ENCODE results near the gene SUSD6.
"Not testable (repeated sequence)": the region's sequence is repeated elsewhere in the genome, so short reads cannot be mapped to it uniquely, and the experiment has no call there.

Gene SUSD6

GRCh38 chr14:69713209-69713781, 101.9 kb downstream of the SUSD6 start:
- no peak overlapping the region for H3K4me3 ChIP-seq (replicated peaks in 1 of 2; ENCODE audit: low read depth in 2 of 2, low read length in 2 of 2)
- DNase-seq (ENCODE audit: low read depth in 2 of 2): no peak
- TF ChIP-seq CTCF (IDR thresholded peaks at IDR 0.05; ENCODE audit: low read depth, low read length): no peak

GRCh38 chr14:69713993-69714679, 102.7 kb downstream of the SUSD6 start:
- no peak for TF ChIP-seq CTCF (IDR thresholded peaks at IDR 0.05; ENCODE audit: low read depth, low read length)
- no peak overlapping the region for H3K4me3 ChIP-seq (replicated peaks in 1 of 2; ENCODE audit: low read depth in 2 of 2, low read length in 2 of 2)
- no peak for DNase-seq (ENCODE audit: low read depth in 2 of 2)

GRCh38 chr14:69715725-69716477, 104.5 kb downstream of the SUSD6 start:
- no peak overlapping the region for H3K4me3 ChIP-seq (replicated peaks in 1 of 2; ENCODE audit: low read depth in 2 of 2, low read length in 2 of 2)
- peak; percentile 97 to 98 for DNase-seq (ENCODE audit: low read depth in 2 of 2)
- TF ChIP-seq CTCF (IDR thresholded peaks at IDR 0.05; ENCODE audit: low read depth, low read length): no peak

GRCh38 chr14:69716478-69717187, 105.2 kb downstream of the SUSD6 start:
- peak; percentile 14 for TF ChIP-seq CTCF (IDR thresholded peaks at IDR 0.05; ENCODE audit: low read depth, low read length)
- peak; percentile 88 to 99 for DNase-seq (ENCODE audit: low read depth in 2 of 2)
- no peak overlapping the region for H3K4me3 ChIP-seq (replicated peaks in 1 of 2; ENCODE audit: low read depth in 2 of 2, low read length in 2 of 2)

GRCh38 chr14:69718614-69719013, 107.2 kb downstream of the SUSD6 start:
- H3K4me3 ChIP-seq (replicated peaks in 1 of 2; ENCODE audit: low read depth in 2 of 2, low read length in 2 of 2); DNase-seq (ENCODE audit: low read depth in 2 of 2): not testable (repeated sequence)

- peak; percentile 98 to 100 for DNase-seq (ENCODE audit: low read depth in 2 of 2)
- no peak overlapping the region for H3K4me3 ChIP-seq (replicated peaks in 1 of 2; ENCODE audit: low read depth in 2 of 2, low read length in 2 of 2)
- no peak for TF ChIP-seq CTCF (IDR thresholded peaks at IDR 0.05; ENCODE audit: low read depth, low read length)
These were observed 108.1 kb downstream of the SUSD6 start for GRCh38 chr14:69719501-69719951.

- DNase-seq (ENCODE audit: low read depth in 2 of 2): no peak
- no peak for TF ChIP-seq CTCF (IDR thresholded peaks at IDR 0.05; ENCODE audit: low read depth, low read length)
These were observed 109.5 kb downstream of the SUSD6 start for GRCh38 chr14:69720912-69721311.

More at GRCh38 chr14:69720912-69721311, 109.5 kb downstream of the SUSD6 start:
- no peak overlapping the region for H3K4me3 ChIP-seq (replicated peaks in 1 of 2; ENCODE audit: low read depth in 2 of 2, low read length in 2 of 2)
